HG03439 (cell line): ENCODE measurements around the gene UBXN6.

Experiments used
- ATAC-seq: cut with Tn5 transposase; IDR thresholded peaks from one replicate; pipeline ENCODE4 v1.9.1; 2021; ENCODE audit warnings: mild to moderate bottlenecking, moderate library complexity; ENCODE audit not compliant: unreplicated experiment

UBXN6 gene

DNA sequence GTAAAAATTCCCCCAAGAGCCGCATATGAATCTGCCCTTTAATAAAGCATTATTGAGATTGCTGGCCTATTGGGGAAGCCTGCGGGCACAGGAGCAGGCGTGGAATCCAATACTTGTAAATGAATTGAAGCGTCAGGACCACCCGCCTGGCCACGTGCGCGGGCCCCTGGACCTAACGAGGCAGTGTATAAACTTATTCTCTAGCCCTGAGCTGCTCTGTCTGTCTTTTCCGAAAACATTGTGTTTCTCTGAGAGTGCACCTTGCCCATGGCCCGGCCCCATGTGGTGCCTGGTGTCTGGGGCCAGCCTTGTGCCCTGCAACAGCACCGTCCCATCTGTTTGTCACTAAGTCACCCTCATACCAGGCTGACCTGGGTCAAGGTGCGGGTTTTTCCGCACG is 14.4 kb downstream of the UBXN6 start:
- no peak for ATAC-seq

DNA sequence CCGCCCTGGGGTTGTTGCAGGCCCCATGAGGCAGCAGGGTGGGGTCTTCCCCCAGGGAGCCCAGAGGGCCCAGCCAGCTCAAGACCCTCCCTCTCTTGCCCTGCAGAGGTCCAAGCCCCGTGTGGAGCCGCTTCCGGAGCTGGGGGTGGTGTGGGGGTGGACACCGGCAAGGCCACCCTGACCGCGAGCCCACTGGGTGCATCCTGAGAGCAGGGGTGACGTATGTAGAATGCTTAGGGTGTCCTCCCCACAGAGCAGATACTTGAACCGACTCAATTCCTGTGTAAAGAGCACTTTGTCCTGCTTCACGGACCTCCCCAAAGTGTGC is 14.8 kb downstream of the UBXN6 start:
- ATAC-seq: no peak

DNA sequence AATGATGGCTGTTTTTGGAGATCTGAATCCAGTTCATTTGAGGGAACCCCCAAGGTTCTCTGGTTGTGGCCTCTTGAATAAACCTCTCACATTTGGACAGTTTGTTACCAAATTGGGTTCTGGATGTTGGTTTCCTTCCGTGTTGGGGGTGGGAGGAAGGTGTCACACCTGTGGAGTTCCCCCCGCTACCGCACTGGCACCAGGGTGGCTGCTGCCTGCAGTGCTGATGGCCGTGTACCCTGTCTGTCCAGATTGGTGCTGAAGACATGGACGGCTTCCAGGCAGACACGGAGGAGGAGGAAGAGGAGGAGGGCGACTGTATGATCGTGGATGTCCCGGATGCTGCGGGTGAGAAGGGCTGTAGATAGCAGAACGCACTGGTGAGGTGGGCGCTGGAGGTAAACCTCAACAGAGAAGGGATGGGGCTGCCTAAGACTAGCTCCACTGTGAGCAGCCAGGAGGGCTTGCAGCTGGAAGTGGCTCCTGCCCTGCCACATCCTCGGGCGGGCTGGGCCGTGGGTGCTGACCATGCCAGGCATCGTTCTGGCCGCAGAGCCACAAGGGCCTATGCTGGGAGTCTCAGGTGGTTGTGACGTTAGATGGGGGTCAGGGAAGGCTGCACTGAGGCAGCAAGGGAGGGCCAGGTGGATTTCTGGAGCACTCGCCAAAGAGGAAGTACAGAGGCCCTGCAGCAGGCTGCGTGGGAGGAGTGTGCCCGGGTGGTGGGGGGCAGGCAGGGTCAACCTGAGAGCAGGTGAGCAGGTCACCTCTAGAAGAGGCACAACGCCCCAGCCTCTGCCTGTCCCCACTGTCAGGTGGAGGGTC is 15.4 kb downstream of the UBXN6 start:
- ATAC-seq: no peak

DNA sequence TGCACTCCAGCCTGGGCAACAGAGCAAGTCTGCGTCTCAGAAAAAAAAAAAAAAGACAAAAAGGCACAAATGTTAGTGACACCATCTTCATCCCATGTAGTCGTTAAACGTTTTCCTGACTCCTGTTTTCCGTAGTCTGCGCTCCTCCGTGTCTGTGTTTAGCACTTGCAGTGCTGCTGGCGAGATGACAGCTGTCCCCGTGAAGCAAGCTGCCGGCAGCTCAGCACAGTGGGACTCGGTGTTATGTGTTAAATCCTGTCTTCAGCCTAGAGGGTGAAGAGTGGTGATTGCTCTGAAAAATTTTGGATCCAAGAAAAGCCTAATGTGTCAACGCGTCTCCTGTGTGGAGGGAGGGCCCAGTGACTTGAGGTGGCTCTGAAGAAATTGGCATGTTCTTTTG is 18.4 kb downstream of the UBXN6 start:
- no peak for ATAC-seq

DNA sequence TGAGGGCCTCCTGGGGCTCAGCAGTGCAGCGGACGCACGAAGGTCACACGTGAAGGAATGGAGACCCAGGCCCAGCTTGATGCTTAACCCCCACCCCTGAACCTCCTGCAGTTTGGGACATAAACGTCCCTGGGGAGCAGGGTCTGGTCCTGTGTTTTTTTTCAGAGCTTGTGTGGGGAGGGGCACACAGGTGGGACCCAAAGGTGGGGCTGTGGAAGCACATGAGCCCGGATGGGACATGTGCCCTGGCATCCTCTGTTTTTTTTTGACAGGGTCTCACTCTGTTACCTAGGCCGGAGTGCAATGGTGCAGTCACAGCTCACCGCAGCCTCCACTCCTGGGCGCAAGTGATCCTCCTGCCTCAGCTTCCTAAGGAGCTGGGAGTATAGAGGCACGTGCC is 20.5 kb downstream of the UBXN6 start:
- no peak for ATAC-seq

DNA sequence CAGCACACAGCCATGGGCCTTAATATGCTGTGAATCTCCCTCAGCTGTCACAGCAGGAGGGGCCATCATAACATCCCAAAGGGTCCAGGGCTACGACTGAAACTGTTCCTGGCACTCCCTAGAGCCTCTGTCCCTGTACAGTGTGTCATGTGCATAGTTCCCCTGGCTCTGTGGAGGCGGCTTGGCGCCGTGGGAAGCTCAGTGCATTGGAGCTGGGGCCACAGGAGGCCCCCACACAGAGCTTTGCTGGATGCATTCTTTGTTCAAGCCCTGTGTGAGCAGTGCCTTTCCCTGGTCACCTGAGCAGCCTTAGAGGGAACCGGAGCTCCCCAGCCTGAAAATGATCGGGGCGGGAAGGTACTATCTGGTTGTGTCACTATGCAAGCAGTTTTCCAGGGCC is 21.4 kb downstream of the UBXN6 start:
- no peak for ATAC-seq

DNA sequence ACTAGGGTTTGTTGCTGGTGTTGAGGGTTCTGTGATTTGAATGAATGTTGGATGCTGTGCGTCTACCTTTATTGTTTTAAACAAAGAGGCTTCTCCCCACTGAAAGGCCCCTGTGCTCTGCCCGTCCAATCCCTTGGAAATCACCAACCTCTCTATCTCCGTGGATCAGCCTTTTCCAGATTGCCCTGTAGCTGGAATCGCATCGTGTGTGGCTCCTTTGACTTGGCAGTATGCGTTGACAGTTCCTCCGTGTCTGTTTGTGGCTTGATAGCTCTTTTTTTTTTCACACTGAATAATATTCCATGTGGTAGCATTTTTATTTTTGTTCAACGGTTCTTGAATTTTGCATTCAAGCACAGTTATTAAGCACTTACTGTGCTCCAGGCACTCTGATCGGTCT is 23.2 kb downstream of the UBXN6 start:
- no peak for ATAC-seq

DNA sequence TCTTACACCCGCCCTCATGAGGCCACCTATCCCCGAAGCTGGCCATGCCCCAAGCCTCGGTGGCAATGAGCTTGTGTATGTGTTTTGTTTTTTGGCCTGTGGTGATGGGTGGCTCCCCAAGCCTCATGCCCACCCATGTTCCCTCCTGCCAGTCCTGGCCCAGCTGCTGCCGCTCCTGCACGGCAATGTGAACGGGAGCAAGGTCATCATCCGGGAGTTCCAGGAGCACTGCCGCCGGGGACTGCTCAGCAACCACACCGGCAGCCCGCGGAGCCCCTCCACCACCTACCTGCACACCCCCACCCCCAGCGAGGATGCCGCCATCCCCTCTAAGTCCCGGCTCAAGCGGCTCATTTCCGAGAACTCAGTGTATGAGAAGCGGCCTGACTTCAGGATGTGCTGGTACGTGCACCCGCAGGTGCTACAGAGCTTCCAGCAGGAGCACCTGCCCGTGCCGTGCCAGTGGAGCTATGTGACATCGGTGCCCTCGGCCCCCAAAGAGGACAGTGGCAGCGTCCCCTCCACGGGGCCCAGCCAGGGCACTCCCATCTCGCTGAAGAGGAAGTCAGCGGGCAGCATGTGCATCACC is 24.6 kb downstream of the UBXN6 start:
- ATAC-seq: no peak

DNA sequence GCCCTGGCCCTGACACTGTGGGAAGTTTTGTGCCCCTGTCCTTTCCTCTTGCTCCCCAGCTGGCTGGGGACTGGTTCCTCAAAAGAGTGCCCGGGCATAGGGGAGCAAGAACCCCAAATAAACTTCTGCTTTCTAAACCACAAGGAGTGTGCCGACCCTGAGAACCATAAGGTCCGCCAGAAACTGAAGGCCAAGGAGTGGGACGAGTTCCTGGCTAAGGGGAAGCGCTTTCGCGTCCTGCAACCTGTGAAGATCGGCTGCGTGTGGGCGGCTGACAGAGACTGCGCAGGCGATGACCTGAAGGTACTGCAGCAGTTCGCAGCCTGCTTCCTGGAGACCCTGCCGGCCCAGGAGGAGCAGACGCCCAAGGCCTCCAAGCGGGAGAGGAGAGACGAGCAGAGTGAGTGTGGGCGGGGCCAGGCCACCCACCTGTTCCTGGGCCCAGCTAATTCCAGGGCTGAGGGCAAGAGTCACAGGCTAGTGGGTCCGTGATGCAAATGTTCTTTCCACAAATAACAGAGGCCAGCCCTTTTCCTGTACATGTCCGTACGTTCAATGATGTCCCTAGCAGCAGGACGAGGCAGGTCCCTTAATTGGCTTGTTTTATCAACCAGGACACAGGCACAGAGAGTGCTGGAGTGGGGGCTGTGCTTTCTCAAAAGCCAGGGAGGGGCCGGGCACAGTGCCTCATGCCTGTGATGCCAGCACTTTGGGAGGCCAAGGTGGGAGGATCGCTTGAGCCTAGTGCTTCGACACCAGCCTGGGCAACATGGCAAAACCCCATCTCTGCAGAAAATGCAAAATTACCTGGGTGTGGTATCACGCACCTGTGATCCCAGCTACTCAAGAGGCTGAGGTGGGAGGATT is 25.6 kb downstream of the UBXN6 start:
- no peak for ATAC-seq

DNA sequence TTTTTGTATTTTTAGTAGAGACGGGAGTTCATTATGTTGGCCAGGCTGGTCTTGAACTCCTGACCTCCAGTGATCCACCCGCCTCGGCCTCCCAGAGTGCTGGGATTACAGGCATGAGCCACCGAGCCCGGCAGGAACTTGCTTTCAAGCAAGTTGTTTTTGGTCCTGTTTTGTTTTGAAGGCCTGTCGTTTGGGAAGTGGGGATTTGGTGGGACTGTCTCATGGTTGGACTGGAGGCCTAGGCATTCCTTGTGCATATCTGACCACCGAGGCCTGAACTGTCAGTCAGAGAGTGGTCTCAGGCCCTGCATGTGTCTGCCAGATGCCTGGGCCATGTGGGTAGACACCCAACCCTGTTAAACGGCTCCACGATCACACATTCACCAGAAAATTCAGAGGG is 26.3 kb downstream of the UBXN6 start:
- no peak for ATAC-seq

DNA sequence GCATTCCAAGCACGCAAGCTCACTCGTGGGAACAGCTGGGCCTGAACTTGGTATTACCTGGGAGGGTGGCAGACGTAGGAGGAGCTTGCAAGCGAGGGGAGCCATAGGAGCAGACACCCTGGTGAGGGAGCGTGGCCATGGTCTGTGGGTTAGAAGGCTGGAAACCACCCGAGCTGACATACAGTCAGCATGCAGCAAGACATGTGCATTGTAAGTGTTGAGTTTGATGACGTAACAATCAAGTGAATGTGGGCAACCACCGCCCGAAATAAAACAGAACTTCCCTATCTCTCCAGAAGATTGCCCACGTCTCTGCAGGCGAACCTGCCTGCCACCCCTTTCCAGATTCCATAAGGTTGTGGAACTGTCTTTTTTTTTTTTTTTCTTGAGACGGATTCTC is 26.8 kb downstream of the UBXN6 start:
- ATAC-seq: no peak

DNA sequence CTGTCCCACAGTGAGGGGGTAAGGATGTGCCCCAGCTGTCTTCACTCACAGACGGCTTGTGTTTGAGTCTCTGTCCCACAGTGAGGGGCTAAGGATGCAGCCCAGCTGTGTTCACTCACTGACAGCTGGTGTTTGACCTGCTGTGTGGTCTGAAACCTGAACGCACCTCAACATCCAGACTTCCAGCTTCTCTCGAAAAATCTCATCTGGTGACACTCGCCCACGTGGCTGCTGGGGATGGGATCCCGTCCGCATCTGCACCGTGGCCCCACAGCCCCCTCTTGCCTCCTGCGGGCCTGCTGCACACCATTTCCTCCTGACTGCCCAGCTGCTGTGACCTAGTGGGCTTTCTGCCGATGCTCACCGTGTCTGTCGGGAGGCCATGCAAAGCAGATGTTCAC is 27.8 kb downstream of the UBXN6 start:
- no peak for ATAC-seq

DNA sequence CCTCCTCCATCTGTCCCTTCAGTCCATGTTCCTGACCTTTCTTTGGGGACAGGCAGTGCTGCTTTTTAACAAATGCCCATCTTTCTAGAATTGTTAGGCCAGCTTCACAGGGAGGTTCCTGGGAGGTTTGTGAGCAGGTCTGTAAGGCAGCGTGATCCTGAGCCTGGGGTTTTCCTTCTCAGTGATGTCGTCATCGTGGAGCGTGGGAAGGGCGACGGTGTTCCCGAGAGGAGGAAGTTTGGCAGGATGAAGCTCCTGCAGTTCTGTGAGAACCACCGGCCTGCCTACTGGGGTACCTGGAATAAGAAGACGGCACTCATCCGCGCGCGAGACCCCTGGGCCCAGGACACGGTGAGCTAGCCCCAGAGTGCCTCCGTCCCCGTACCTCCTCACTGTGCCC is 28.3 kb downstream of the UBXN6 start:
- no peak for ATAC-seq

DNA sequence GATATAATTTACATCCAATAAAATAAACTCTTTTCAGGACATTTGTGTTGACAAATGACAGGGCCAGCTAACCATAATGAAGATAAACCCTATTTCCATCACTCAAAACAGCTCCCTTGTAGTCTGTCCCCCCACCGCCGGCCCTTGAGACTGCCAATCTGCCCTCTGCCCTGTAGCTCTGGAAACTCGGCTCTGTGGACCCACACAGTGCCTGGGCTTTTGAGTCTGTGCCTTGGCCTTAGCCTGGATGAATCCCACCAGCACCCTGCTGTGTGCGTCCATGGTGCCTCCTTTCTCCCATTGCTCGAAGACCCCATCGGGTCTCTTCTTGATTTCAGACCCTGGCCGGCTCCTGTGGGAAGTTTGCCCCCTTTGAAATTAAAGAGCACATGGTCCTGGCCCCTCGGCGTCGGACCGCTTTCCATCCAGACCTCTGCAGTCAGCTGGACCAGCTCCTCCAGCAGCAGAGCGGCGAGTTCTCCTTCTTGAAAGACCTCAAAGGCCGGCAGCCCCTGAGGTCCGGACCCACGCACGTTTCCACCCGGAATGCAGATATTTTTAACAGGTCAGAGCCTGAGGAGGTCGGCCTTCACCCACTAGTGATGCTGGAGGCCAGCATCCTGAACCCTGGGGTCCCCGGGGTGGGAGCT is 29.1 kb downstream of the UBXN6 start:
- ATAC-seq: no peak

DNA sequence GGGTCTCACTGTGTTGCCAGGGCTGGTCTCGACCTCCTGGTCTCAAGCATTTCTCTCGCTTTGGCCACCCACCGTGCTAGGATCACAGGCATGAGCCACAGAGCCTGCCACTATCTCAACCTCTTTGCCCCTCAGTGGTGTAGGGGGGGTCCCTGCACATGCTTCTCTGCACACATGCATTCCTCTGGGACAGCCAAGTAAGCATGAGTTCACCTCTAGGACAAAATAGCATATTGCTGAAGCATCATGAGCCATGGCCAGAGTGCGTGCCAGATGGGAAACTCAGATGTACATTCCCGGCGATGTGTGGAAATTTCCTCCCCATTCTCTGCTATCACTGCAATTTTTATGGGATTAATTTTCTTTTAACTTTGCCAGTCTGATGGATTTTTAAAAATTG is 32.1 kb downstream of the UBXN6 start:
- no peak for ATAC-seq

DNA sequence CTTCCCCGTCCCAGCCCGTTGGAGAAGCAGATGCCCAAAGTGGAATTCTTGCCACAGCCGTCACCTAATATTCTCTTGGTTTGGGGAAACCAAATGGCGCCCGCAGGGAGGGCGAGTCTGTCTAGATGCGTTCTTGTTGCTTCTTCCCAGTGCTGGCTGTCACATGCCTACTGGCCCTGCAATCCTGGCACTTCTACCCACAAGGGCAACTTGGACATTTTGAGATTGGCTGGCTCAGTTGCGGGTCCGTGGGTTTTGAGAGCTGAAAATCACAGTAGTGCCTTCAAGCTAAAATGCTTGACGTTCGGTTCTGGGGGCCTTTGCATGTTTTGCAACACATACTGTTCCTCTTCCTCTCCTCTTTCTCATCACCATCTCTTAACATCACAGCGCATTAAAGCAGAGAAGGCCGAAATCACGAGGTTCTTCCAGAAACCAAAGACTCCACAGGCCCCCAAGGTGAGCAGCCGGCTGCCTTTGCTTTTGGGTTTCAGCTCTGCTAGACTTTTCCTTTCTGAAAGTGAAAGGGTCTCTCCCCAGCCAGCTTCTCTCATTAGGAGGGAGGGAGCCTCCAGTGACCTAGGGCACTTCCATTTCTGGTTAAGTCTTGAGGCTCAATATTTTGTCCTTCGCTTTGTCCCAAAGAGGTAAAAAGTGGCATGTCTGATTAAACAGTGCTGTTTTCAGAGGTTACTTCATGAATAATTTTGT is 34.0 kb downstream of the UBXN6 start:
- ATAC-seq: no peak

DNA sequence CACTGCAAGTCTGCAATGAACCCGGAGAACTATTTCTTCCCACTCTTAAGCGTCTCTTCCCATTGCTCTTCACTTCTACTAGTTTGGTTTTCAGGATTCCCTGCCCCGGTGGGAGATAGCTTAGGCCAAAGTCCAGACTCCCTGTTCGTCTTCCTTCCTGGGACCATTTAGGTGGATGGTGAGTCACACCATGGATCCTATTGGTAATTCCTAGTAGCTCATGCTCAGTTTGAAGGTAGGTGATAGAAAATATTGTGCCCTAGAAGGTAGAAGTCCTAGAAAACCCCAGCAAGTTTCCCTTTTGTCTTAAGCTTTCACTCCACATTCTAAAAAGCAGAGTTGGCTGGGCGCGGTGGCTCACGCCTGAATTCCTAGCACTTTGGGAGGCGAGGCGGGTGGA is 41.3 kb downstream of the UBXN6 start:
- no peak for ATAC-seq

DNA sequence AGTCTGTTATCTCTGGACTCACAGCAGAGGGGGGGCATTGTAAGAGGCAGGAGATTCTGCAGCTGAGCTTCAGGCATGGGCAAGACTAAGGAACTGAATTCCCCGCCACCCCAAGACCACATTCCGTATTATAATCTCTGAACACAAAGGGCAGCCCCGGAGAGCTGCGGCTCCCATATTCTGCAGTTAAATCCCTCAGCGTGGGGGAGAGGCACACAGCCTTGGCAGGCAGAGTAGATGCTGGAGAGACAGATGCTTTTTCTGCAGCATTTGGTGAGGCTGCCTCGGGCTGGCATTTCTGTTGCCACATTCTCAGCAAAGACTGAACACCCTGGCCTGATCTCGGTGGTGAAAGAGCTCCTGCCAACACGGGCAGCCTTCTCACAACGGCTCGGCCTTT is 42.2 kb downstream of the UBXN6 start:
- no peak for ATAC-seq

DNA sequence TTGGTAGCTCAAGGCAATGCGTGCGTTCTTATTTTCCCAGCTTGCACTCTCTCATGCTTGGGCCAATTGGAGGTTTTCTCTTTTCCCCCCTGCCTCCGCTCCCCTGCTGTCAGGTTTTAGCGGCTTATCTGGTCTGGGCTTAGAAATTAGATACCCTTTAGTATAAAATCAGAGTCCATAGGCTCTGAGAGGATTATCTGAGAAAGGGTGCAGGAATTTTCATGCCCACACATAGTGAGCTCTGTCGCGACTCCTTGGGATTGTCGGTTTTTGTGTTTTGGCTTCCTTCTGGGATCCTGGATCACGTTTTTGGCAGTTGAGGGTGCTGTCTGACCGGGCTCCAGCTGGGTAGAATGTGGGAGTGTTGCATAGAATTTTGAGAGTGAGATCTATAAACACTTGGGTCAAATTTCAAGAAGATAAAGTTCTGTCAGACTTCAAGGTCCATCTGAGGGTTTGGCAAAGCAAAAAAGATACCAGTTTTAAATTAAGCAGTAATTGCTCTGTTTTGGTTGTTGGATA is 42.7 kb downstream of the UBXN6 start:
- no peak for ATAC-seq

DNA sequence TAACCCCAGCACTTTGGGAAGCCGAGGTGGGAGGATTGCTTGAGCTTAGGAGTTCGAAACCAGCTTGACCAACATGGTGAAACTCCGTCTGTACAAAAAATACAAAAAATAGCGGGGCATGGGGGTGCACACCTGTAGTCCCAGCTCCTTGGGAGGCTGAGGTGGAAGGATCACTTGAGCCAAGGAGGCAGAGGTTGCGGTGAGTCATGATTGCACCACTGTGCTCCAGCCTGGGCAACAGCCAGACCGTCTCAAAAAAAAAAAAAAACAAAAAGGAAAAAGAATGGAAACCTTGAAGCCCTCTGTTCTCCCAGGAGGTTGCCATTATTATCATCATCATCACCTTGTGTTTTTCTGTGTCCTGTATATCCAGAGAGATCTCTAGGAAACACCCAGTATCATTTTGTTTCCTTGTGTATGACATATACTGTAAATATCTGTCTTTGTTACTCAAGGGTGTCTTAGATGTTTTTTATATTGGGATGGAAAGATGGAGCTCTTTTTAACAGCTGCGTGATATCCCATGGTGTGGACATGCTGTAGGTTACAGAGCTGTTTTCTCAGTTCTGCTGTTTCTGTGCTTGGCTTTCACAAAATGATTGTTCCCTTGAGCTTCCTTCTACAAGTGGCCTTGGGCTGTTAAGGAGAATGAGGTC is 43.3 kb downstream of the UBXN6 start:
- no peak for ATAC-seq
